Measurements from ENCODE around the gene RELL1.
A peak's percentile ranks its signal among the peaks of the same experiment; 100 is the strongest.

RELL1 gene

GRCh38 chr4:37686373-37687193, at the start of gene RELL1:
Gene RELL1, minus strand, starts transcription at chr4:37686376. Its CDS starts 89 bp downstream, at chr4:37686287.
- no peak for TF ChIP-seq CTCF (conservative IDR thresholded peaks at IDR 0.05)
- peak within 1 kb of the TSS; percentile 70 for H3K27ac ChIP-seq

- no peak overlapping the region for H3K27ac ChIP-seq
- no peak for TF ChIP-seq CTCF (conservative IDR thresholded peaks at IDR 0.05)
These were observed 49.4 kb upstream of the RELL1 start for GRCh38 chr4:37735578-37735977.

- no peak for TF ChIP-seq CTCF (conservative IDR thresholded peaks at IDR 0.05)
- H3K27ac ChIP-seq = no peak overlapping the region
These were observed 48.8 kb upstream of the RELL1 start for GRCh38 chr4:37734989-37735388.

- H3K27ac ChIP-seq = no peak overlapping the region
- no peak for TF ChIP-seq CTCF (conservative IDR thresholded peaks at IDR 0.05)
These were observed 47.2 kb upstream of the RELL1 start for GRCh38 chr4:37733240-37733867.

- no peak for TF ChIP-seq CTCF (conservative IDR thresholded peaks at IDR 0.05)
- H3K27ac ChIP-seq = no peak overlapping the region
These were observed 46.5 kb upstream of the RELL1 start for GRCh38 chr4:37732526-37733186.

- no peak overlapping the region for H3K27ac ChIP-seq
- no peak for TF ChIP-seq CTCF (conservative IDR thresholded peaks at IDR 0.05)
These were observed 43.5 kb upstream of the RELL1 start for GRCh38 chr4:37729649-37730004.

GRCh38 chr4:37728064-37728463, 41.9 kb upstream of the RELL1 start:
- TF ChIP-seq CTCF (conservative IDR thresholded peaks at IDR 0.05) = no peak
- H3K27ac ChIP-seq = no peak overlapping the region

All from VCaP (cell line).